ENCODE results near the gene GPC5.

- no peak for TF ChIP-seq CTCF (IDR thresholded peaks at IDR 0.05)
- TF ChIP-seq POLR2A (IDR thresholded peaks at IDR 0.05), result no peak
Observed at GRCh38 chr13:91516799-91517198, 118.4 kb downstream of the GPC5 start.

Data from uterus (tissue), 2 donors.